HT-29 (cell line): ENCODE results near the gene WDR46. TPM values are rescaled to one million over a fixed set of nuclear protein-coding genes. Genes with fewer than 3 reads are reported as not detected.
"Not testable (repeated sequence)": the region's sequence is repeated elsewhere in the genome, so short reads cannot be mapped to it uniquely, and the experiment has no call there.

ENCODE experiments used
- DNase-seq: peaks from one replicate; pipeline ENCODE4 v3.0.0-alpha.2; 2015; ENCODE audit warnings: low spot score
- total RNA-seq: library from RNA; depleted of rRNA; stranded (reverse); fragments of >200 nt; shearing (Covaris generic); gene quantifications from 2 replicates; pipeline ENCODE4 v1.2.3, GENCODE V29; 2014

Gene WDR46
- total RNA-seq, 1 experiment from 2014 or later: 79.0 TPM

DNA sequence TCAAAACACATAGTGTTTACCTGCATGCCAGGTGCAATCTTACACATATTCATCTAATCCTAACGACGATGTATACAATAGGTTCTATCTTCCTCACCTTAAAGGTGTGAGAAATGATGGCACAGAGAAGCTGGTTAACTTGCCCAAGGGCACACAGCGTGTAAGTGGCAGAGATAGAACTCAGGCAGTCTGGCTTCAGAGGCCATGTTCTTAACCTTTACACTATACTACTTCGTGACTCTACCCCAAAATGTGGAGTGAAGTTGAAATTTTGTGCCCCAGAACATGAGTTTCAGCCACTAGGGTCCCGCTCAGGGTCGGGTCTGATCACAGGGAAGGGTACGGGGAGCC is 17.9 kb downstream of the WDR46 start:
- peak; percentile 47 for DNase-seq

DNA sequence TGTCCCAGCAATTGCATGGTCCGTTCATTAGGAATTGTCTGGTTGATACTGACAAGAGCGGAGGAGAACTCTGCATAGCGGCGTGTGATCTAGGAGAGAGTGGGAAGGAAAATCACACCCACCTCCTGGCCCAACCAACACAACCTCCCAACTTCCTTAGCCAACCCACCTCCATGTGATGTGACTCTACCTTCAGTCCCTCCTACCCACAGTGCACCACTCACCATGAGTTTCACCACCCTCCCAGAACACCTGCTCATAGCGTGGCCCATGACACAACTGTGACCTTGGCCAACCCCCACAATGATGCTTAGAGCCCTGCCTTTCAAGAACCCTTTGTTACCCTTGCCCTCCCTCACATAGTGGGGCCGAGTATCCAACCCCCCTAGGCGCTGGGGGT is 25.0 kb downstream of the WDR46 start:
- DNase-seq: no peak

DNA sequence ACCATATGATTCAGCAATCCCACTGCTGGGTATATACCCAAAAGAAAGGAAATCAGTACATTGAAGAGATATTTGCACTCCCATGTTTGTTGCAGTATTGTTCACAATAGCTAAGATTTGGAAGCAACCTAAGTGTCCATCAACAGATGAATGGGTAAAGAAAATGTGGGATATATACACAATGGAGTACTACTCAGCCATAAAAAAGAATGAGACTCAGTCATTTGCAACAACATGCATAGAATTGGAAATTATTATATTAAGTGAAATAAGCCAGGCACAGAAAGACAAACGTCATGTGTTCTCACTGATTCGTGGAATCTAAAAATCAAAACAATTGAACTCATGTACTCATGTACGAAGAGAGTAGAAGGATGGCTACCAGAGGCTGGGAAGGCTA is 26.5 kb downstream of the WDR46 start:
- not testable (repeated sequence) for DNase-seq

DNA sequence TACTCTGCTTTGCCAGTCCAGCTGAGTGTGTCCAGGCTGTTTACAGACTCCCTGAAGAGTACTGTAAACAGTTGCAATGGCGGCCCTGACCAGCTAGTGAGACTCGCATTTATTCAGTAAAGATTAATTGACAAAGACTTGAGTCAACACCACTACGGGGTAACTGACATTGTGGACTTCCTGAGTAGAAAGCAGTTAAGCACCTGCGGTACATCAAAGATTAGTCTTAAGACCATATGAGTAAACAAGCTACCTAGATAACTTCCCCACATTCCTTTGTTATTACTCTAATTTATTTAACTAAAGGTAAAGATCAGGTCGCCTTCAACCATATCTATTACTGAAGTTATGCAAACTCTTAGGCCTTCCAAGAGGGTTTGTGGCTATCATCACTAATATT is 30.0 kb downstream of the WDR46 start:
- peak; percentile 67 for DNase-seq

DNA sequence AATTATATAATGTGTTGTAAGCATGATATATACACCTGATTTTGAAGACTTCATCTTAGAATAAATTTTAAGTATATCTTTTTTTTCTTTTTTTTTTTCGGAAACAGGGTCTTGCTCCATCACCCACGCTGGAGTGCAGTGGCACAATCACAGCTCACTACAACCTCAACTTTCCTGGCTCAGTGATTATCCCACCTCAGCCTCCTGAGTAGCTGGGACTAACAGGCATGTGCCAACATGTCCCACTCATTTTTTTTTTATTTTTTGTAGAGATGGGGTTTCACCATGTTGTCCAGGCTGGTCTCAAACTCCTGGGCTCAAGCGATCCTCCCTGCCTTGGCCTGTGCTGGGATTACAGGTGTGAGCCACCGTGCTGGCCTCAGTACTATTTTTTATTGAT is 34.4 kb downstream of the WDR46 start:
- DNase-seq: no peak

DNA sequence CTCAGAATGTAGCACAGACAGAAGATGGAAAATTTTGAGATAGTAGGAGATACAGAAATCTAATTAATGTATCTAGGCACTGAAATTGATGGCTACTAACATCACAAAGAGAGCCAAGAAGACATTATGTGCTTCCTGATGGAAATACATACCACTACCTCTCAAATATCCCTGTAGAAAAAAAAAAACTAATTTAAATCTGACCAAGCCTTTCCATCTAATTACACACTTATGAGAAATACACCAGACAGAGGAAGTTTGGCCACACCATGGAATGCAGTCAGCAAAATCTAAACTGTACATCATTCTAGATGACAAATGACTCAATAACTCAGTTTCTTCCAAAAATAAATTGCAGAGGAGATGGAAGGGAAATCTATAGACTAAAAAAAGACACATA is 36.3 kb downstream of the WDR46 start:
- DNase-seq: no peak

DNA sequence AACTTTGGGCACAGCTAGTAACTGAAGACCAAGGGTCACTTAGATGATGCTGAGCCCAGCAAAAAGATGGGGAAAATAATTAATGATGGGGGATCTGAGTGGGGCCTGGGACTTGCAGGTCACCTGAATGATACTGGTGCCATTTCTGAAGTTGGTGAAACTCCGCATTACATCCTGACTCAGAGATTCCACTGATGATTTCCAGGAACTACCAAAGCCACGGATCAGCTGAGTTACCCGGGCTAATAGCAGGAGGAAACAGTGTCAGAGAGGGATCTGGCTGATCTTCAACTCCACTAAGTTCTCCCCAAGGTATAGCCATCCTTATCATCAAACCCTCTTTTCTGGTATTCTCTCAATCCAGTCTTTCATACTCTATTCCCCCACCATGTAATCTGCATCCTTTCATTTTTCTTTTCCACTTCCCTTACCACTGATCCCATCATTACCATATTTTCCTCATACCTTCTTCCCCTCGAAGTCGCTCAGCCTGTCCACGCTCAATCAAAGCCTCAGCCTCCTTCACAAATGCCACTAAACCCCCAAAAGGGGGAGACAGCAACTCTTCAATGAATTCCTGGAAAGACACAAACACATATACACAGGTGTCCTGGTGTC is 37.5 kb downstream of the WDR46 start:
- DNase-seq: no peak

DNA sequence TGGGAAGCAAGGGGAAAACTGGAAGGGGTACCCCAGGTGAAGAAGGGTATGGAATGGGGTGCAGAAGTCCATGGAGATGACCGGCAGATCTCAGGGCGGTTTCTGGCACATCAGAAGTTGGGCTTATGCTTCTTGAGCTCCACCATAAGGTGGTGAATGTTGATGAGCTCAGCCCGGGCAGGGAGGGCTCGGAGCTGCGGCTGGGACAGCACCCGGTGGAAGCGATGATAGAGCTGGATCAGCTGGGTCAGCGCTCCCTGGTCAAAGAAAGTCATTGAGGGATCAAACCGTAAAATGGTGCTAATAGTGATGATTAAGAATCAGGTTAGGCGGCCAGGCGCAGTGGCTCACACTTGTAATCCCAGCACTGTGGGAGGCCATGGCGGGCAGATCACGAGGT is 38.3 kb downstream of the WDR46 start:
- no peak for DNase-seq

DNA sequence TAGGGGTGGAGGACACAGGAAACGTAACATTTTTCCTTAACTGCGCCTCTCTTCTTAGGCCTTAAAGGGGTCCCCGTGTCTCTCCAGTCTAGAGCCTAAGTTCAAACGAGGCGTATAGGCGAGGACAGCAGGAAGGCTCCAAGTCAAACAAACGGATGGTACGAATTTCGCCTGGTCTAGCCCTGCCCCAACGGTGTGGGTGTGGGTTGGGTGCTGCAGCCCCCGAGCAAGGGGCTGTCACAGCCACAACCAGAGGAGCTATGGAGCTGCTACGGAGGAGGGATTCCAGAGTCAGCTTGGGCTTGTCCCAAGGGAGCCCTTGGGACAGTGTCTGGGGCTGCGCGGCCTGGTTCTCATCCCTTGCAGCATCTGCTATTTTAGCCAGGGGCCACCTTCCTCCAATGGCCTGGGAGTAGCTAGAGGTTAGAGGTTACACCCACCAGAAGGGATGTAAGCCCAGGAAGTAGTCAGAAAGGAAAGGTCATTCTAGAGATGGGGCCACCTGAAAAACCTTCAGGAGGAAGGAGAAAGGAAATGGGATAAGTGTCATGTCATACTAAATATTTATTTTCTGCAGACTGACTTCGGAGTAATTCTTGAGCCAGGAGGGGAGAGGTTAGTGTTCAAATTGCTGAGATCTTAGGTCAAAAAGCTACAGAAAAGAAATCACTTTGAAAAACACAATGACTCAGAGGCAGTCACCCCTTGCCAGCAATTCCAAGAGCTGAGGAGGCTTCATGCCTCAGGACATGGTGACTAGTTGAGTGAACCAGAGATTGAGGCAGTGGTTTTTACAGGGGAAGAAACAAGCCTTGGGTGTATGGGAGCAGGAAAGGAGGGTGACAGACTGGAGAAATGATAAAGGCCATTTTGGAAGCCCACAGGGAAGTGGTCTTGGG is 39.1 kb downstream of the WDR46 start:
- DNase-seq: no peak

DNA sequence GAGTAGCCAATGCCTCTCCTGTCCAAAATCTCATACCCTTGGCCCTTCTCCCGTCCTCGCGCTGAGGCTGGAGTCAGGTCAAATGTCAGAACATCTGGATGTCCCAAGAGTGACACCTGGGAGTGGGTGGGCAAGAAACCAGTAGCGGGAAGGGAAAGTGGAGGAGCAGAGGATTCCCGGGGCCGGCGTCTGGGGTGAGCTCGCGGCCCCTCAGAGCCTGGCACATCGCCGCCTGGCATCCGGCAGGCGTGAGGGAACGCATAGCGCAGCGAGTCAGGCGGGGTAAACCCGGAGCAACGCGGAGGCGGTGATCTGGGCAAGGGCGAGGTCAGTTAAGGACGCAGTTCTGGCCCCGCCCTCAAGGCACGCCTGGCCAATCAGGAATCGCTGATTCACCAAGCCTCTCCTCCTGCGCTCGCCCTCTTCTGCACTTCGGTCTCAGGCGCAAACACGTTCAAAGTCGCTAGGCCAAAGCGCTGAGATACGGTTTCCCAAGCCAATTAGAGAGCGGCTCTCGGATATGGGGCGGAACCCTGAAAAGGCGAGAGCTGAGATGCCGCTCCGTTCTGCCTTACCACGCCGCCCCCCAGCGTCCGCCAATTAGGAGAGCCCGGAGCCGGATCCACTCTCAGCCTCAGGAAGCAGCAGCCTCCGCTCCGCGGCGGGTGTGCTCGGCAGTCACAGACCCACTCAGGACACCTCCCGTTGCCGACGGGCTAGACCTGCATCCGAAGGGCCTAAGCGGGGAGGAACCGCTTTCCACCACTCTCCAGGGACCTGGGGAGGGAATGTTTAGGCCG is 39.9 kb downstream of the WDR46 start:
- peak; percentile 97 for DNase-seq

DNA sequence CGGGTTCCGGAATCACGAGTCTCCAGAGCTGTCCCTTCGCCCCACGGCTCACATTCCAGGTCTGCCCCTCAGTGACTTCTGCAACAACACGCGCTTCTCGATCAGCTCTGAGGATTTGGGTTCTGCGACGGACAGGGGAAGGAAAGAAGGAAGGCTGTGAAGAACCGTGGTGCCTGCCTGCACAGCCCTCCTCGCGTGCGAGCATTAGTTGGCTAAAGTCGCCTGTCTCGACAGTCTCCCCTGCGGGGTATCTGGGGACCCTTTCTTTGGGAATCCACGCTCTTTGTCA is 40.5 kb downstream of the WDR46 start:
- no peak for DNase-seq

DNA sequence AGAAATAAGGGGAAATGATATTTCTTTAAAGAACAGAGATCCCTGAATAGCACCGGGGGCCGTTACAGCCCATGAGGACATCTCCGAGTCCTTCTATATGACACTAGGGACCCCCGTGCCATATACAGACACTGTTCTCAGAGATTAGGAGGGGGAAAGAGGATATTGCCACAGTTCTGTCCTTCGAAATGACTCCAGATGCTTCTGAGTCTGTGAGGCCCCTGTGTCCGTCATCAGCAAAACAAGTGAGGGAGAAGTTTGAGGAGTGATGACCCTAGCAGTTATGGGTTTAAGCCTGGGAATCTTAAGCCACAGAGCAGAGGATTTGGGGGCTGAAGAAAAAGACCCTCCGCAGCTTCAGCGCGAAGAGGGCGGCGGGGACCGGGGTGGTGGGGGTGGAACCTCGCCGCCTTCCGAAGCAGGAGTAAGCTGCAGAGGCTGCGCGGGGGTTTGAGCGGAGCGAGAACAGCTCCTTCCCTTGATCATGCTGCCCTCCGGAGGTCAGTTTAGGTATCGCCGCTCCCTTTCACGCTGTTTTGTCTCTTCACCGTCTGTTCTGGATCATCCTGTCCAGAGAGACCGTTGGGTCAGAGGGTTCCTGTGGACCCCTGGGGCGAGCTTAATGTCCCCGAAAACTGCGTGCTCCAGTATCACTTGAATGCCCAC is 40.9 kb downstream of the WDR46 start:
- peak; percentile 93 for DNase-seq

DNA sequence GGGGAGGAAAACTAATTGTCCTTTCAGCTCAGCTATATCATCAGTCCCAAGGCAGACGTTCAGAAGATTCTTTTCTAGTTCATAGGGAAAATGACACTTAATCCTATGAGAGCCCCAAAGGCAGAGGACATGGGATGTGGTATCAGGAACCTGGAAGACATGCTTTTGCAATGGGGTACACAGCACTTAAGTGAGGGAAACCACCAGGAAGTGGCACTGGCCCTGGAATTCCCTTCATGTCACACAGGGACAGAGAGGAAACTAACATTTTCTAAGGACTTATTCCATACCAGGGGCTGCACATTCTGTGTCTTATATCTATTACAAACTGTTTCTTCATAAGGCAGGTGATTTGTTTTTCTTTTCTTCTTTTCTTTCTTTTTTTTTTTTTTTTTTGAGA is 45.6 kb downstream of the WDR46 start:
- DNase-seq: no peak

DNA sequence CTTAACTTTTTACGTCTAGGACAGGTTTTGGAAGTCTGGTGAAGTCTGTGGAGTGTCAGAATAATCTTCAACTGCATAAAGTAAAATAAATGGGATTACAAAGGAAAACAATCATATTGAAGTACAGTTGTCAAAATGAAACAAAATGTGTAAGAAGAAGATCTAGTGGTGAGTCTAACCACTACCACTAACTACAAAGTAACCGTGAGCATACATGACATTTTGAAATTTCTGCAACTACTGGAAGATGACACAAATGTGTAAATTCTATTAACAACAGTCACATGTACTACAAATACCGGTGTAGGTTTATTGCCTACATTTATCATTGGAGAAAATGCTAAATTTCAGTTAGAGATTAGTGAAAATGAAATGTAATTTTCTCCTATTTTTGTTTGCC is 47.1 kb downstream of the WDR46 start:
- DNase-seq: no peak

DNA sequence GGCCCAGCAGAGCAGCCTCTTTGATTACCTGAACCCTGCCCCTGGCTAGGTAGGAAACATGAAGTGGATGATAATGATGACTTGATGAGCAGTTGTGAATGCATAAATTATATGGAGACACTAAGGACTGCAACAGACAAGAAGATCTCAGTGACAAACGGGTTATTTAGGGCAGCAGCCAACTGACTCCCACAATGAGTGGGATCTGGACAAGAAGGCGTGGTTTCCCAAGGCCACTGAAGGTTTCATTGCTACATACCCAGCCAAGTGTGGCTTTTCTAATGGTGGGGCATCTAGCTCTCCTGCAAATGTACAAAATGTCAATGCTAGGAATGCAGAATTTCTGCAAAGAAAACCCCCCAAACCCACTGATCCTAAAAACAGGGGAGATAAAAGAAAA is 51.3 kb downstream of the WDR46 start:
- DNase-seq: no peak

DNA sequence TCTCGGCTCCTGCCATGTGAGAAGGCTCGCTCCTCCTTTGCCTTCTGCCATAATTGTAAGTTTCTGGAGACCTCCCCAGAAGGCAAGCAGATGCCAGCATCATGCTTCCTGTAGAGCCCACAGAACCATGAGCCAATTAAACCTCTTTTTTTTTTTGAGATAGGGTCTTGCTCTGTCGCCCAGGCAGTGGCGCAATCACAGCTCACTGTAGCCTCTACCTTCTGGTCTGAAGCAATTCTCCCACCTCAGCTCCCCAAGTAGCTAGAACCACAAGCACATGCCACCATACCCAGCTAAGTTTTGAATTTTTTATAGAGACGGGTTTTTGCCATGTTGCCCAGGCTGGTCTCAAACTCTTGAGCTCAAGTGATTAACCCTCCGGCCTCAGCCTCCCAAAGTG is 52.2 kb downstream of the WDR46 start:
- no peak for DNase-seq

DNA sequence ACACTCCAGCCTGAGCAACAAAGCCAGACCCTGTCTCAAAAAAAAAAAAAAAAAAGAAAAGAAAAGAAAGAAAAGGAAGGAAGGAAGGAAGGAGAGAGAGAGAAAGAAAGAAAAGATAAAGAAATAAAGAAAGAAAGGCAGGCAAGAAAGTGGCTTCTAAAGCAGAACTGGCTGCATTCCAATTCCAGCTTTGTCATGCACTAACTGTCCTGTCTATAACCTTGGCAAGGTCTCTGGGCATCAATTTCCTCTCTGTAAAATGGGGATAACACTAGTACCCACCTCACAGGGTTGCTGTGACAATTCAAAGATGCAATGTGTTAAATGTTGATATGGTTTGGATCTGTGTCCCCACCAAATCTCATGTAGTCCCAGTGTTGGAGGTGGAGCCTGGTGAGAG is 52.7 kb downstream of the WDR46 start:
- no peak for DNase-seq

DNA sequence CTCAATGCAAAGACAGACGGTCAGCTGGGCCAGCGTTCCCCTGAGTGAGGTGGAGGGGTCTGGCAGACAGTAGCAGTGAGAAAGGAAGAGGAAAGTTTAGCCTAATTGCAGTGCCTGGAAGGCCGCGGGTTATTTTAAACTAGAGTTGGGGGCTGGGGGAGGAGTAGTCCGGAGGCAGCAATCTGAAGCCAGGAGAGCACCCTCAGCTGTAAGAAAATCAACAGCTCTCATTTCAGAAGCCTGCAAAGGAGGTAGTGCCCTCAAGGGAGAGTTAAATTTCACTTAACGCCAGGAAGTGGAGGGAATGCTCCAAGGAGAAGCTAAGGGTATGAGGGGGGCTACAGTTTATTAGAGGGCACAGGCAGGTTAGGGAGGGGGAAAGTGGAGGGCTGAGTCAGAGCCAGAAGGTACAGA is 53.8 kb downstream of the WDR46 start:
- DNase-seq: no peak
